ENCODE results near the gene LY6G6C. TPM values are rescaled to one million over a fixed set of nuclear protein-coding genes. Genes with fewer than 3 reads are reported as not detected.

The LY6G6C gene
- total and polyA plus RNA-seq, 10 of the 15 experiments (the other 5 are each of a cell fraction or from before 2014, with no cell fraction given): not detected

GRCh38 chr6:31691078-31691463, 30.5 kb downstream of the LY6G6C start:
- FAIRE-seq: no peak
- no peak for ATAC-seq
- H3K27ac ChIP-seq (ENCODE audit: control insufficient read depth, insufficient read depth): no peak overlapping the region
- H3K4me1 ChIP-seq (ENCODE audit: control insufficient read depth, insufficient read depth, low read length): no peaks in the 10 kb centered on the region
- H3K4me3 ChIP-seq: no peak overlapping the region
- ChIA-PET CTCF (interaction anchor here (2.2 to 2.3 kb wide), 2 partner anchors 69 to 140 kb away, joined by 5 to 7 read pairs; no protein-coding TSS in a partner anchor), RAD21 (ENCODE audit: unreplicated experiment) (no interaction called here), POLR2A (interaction anchor here (0.8 kb wide), 1 partner anchor 140 kb away, joined by 7 read pairs; no protein-coding TSS in a partner anchor), SMC1A (ENCODE audit: uncharacterized antibody, unreplicated experiment) (interaction anchor here (0.7 to 0.8 kb wide), 2 partner anchors 139 to 173 kb away, joined by 3 to 4 read pairs; no protein-coding TSS in a partner anchor)
- no peak overlapping the region for H3K4me2 ChIP-seq (ENCODE audit: control insufficient read depth, insufficient read depth)
- TF ChIP-seq ETV6 (conservative IDR thresholded peaks at IDR 0.05 in 1 of 2, IDR thresholded peaks at IDR 0.05 in 1 of 2; ENCODE audit: borderline replicate concordance in 1 of 2, low read depth in 1 of 2) (no peak), EED (IDR thresholded peaks at IDR 0.05; ENCODE audit: low read depth) (no peak), GATAD2B (conservative IDR thresholded peaks at IDR 0.05; ENCODE audit: low read depth) (no peak), PAX8 (IDR thresholded peaks at IDR 0.05) (no peak), FOXK2 (IDR thresholded peaks at IDR 0.05) (no peak), MAX (IDR thresholded peaks at IDR 0.05; ENCODE audit: low read depth, low read length) (no peak), NRF1 (conservative IDR thresholded peaks at IDR 0.05; ENCODE audit: low read depth, low read length) (no peak), PRDM15 (CRISPR knock-in tag; IDR thresholded peaks at IDR 0.05) (no peak), CTCF (IDR thresholded peaks at IDR 0.05 in 2 of 3, conservative IDR thresholded peaks at IDR 0.05 in 1 of 3; ENCODE audit: control insufficient read depth in 2 of 3, extremely low read depth in 1 of 3, insufficient read depth in 1 of 3, low read depth in 3 of 3, low read length in 3 of 3) (no peak), WRNIP1 (IDR thresholded peaks at IDR 0.05; ENCODE audit: borderline replicate concordance, low read depth, low read length) (no peak), RAD21 (IDR thresholded peaks at IDR 0.05; ENCODE audit: insufficient read depth, low read depth, low read length) (no peak), SREBF1 (IDR thresholded peaks at IDR 0.05; ENCODE audit: low read length) (no peak)
- TF ChIP-seq, protein P1, sequence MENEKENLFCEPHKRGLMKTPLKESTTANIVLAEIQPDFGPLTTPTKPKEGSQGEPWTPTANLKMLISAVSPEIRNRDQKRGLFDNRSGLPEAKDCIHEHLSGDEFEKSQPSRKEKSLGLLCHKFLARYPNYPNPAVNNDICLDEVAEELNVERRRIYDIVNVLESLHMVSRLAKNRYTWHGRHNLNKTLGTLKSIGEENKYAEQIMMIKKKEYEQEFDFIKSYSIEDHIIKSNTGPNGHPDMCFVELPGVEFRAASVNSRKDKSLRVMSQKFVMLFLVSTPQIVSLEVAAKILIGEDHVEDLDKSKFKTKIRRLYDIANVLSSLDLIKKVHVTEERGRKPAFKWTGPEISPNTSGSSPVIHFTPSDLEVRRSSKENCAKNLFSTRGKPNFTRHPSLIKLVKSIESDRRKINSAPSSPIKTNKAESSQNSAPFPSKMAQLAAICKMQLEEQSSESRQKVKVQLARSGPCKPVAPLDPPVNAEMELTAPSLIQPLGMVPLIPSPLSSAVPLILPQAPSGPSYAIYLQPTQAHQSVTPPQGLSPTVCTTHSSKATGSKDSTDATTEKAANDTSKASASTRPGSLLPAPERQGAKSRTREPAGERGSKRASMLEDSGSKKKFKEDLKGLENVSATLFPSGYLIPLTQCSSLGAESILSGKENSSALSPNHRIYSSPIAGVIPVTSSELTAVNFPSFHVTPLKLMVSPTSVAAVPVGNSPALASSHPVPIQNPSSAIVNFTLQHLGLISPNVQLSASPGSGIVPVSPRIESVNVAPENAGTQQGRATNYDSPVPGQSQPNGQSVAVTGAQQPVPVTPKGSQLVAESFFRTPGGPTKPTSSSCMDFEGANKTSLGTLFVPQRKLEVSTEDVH (IDR thresholded peaks at IDR 0.05; ENCODE audit: low read depth, partially characterized antibody): no peak
- H3K9ac ChIP-seq (ENCODE audit: control insufficient read depth, insufficient read depth, low read length): no peak overlapping the region
- H3K36me3 ChIP-seq (ENCODE audit: control insufficient read depth in 2 of 2, insufficient read depth in 2 of 2, low read length in 1 of 2): peaks cover 15 to 41% of the 10 kb centered on the region in 2 experiments
- H3K27me3 ChIP-seq (replicated peaks in 1 of 2; ENCODE audit: control insufficient read depth in 2 of 2, insufficient read depth in 2 of 2, low read length in 1 of 2): no peaks in the 10 kb centered on the region
- intact Hi-C loops (cut with micrococcal nuclease; ENCODE audit: unreplicated experiment): no loop called here
- H3K79me2 ChIP-seq (ENCODE audit: control insufficient read depth, insufficient read depth, low read length): no peaks in the 10 kb centered on the region
- in situ Hi-C loops (cut with MboI): no loop called here
- WGBS (ENCODE audit: insufficient coverage, insufficient replicate concordance, low lambda C conversion rate, missing lambda C conversion rate): 97% methylated on average over 6 of the region's 6 CpGs
- no peaks in the 10 kb centered on the region for H4K20me1 ChIP-seq (ENCODE audit: control insufficient read depth, insufficient read depth)
- no peaks in the 10 kb centered on the region for H3K9me3 ChIP-seq (replicated peaks; ENCODE audit: control insufficient read depth, insufficient read depth, low read length)
- H2AFZ ChIP-seq (ENCODE audit: control insufficient read depth, low read depth, low read length): no peak overlapping the region
- BruUV-seq (replicated peaks): no TSS peak
- DNase-seq (ENCODE audit: low read depth, low spot score): no peak

Measured in GM12878 (cell line).